CD4-positive, alpha-beta T cell treated with Interferon gamma for 1 hour (primary cell): ENCODE data around the gene UGT1A6.
"Not testable (repeated sequence)": the region's sequence is repeated elsewhere in the genome, so short reads cannot be mapped to it uniquely, and the experiment has no call there.

Experiments
- DNase-seq: peaks from one replicate; pipeline ENCODE4 v3.0.0-alpha.2; 2020

The UGT1A6 gene

DNA sequence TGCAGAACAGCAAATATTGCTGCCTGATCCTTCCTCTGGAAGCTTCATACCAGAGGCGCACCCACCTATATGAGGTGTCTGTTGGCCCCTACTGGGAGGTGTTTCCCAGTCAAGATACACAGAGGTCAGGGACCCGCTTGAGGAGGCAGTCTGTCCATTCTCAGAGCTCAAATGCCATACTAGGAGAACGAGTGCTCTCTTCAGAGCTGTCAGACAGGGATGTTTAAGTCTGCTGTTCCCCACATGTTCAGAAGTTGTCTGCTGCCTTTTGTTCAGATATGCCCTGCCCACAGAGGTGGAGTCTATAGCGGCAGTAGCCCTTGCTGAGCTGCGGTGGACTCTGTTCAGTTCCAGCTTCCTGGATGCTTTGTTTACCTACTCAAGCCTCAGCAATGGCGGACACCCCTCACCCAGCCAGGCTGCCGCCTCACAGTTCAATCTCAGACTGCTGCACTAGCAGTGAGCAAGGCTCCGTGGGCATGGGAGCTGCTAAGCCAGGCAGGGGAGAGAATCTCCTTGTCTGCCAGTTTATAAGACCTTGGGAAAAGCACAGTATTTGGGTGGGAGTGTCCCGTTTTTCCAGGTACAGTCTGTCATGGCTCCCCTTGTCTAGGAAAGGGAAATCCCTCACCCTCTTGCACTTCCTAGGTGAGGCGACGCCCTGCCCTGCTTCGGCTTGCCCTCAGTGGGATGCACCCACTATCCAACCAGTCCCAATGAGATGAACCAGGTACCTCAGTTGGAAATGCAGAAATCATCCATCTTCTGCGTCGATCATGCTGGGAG is 44.4 kb downstream of the UGT1A6 start:
- not testable (repeated sequence) for DNase-seq

DNA sequence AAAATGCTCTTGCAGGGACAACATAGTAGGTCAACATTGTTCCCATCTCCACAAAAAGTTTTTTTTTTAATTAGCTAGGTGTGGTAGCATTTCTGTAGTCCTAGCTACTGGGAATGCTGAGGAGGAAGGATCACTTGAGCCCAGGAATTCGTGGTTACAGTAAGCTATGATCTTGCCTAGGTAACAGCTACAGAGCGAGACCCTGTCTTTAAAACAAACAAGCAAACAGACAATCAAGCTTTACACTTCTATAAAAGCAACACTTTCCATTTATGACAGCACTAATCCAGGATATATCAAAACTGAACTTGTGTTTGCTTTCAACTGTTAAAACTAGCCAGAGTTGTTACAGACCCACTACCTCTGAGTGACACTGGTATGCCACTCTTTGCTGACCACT is 48.2 kb downstream of the UGT1A6 start:
- no peak for DNase-seq

DNA sequence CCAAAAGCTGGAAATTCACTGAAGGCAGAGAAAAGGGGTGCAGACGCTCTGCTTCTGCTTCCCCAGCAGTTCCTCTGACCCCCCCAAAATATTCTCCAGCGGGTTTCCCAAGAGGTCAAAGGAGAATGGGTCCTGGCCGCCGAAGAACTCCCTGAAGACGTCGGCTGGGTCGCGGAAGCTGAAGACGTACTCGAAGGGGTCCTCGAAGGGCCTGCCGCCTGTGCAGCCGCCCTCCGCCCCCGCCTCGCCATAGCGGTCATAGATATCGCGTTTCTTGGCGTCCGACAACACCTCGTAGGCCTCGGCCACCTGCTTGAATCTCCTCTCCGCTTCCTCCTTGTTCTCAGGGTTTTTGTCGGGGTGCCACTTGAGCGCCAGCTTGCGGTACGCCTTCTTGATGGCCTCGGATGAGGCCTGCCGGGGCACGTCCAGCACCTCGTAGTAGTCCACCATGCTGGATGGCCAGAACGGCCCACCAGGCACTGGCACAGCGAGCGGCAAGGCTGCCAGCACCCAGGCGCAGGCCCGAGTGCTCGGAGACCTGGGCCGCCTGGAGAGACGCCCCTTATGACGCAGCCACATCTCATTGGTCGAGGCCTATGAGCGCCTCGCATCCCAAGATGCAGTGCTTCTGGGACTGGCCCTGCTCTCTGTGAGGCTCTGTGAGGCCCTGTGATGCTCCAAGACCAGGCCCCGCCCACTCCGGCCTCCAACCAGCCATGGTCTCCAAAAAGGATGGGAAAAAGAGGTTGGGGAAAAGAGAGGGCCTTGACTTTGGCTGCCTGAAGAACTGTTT is 51.0 kb downstream of the UGT1A6 start:
- DNase-seq: no peak

DNA sequence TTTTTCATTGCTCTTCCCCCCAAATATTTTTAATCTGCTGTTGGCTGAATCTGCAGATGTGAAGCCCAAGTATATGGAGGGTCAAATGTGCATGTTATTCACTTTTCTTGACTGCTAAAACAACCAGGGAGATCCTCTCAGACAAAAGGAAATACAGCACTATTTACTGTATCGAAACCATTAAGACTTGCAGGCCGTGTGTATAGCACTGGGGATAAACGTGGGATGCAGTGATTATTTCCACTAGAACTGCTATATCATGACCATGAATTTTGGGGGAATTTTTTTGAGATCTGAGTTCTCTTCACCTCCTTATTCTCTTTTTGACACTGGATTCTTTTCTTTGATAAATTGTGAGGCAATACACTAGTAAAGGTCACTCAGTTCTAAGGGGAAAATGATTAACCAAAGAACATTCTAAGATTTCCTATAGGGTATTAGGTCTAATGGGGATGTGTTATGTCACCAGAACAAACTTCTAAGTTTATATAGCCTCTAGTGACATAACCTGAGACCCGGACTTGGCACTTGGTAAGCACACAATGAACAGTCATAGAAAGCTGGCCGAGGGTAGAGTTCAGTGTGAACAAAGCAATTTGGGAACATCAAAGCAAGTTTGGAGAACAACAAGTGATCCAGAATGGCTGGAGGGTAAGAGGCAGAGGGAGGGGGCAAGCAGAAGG is 52.5 kb downstream of the UGT1A6 start:
- no peak for DNase-seq

DNA sequence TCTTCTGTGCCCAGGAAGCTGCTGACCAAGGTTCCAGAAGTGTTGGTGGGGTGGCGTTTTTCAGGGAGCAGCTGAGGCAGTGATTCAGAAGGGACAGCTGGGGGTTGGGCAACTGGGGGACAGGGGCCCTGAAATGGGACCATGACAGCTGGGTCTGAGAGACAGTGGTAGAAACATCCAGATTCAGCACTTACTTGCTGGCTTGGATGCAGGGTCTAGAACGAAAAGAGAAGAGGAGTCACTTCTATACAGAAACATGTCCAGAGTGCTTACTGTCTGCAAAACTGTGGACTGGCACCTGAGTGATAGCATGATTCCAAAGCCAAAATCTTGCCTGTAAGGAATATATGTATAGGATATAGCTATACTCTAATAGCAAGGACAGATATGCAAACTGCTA is 53.1 kb downstream of the UGT1A6 start:
- DNase-seq: not testable (repeated sequence)

DNA sequence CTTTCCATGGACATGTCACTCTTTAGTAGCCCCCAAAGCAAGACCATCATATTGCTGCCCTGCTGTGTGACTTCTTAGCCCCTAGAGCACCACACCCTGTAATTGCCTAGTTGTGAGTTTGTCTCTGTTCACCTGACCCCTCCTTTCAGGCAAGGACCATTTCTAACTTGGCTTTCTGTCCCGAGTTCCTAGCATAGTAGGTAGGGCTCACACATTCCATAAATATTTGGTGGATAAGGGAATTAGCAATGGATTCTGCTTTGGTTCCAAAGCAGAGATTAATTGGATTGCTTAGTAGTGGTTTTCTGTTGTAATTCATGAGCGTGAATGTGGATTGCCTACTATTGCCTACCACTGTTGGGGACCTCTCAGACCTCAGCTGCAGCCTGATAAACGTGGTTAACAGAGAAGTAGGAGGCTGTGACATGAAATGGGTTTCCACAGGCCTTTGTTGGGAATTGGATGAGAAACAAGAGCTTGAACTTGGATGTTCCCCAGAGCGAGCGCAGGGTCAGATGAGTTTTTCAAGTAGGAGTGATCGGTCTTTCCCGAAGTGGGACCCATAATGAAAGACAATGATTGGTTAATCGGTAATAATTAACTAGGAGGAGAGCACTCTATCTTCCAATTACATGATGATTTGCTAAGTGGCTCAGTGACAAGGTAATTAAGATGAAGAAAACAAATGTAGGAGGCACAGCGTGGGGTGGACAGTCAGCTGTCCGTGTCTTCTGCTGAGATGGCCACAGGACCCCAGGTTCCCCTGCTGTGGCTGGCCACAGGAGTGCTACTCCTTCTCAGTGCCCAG is 54.0 kb downstream of the UGT1A6 start:
- no peak for DNase-seq

DNA sequence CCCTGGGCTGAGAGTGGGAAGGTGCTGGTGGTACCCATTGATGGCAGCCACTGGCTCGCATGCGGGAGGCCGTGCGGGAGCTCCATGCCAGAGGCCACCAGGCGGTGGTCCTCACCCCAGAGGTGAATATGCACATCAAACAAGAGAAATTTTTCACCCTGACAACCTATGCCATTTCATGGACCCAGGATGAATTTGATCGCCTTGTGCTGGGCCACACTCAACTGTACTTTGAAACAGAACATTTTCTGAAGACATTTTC is 54.5 kb downstream of the UGT1A6 start:
- DNase-seq: no peak

DNA sequence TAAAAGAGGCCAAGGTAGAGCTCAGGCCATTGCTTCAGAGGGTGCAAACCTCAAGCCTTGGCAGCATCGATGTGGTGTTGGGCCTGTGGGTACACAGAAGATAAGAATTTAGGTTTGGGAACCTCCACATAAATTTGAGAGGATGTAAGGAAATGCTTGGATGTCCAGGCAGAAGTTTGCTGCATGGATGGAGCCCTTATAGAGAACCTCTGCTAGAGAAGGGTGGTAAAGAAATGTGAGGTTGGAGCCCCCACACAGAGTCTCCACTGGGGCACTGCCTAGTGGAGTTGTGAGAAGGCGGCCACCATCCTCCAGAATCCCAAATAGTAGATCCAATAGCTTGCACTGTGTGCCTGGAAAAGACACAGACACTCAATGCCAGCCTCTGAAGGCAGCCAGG is 58.0 kb downstream of the UGT1A6 start:
- not testable (repeated sequence) for DNase-seq

DNA sequence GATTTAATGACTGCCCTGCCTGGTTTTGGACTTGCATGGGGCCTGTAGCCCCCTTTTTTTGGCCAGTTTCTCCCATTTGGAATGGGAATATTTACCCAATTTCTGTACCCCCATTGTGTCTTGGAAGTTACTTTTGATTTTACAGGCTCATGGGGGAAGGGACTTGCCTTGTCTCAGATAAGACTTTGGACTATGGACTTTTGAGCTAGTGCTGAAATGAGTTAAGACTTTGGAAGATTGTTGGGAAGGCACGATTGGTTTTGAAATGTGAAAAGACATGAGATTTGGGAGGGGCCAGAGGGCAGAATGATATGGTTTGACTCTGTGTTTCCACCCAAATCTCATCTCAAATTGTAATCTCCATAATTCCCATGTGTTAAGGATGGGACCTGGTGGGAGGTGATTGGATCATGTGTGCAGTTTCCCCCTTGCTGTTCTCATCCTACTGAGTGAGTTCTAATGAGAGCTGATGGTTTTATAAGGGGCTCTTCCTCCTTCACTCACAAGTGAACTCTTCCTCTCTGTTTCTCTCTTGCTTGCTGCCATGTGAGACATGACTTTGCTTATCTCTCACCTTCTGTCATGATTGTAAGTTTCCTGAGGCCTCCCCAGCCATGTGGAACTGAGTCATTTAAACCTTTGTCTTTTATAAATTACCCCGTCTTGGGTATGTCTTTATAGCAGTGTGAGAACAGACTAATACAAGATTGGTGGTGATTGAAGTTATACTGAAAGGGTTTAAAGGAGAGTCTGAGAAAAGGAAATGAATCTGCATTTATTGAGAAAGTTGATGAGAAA is 58.7 kb downstream of the UGT1A6 start:
- DNase-seq: not testable (repeated sequence)

DNA sequence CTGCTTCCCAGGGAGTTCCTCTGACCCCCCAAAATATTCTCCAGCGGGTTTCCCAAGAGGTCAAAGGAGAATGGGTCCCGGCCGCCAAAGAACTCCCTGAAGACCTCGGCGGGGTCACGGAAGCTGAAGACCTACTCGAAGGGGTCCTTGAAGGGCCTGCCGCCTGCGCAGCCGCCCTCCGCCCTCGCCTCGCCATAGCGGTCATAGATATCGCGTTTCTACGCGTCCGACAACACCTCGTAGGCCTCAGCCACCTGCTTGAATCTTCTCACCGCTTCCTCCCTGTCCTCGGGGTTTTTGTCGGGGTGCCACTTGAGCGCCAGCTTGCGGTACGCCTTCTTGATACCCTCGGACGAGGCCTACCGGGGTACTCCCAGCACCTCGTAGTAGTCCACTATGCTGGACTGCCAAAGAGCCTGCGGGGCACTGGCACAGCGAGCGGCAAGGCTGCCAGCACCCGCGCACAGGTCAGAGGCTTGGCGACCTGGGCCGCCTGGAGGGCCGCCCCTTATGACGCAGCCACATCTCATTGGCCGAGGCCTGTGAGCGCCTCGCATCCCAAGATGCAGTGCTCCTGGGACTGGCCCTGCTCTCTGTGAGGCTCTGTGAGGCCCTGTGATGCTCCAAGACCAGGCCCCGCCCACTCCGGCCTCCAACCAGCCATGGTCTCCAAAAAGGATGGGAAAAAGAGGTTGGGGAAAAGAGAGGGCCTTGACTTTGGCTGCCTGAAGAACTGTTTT is 62.4 kb downstream of the UGT1A6 start:
- no peak for DNase-seq

DNA sequence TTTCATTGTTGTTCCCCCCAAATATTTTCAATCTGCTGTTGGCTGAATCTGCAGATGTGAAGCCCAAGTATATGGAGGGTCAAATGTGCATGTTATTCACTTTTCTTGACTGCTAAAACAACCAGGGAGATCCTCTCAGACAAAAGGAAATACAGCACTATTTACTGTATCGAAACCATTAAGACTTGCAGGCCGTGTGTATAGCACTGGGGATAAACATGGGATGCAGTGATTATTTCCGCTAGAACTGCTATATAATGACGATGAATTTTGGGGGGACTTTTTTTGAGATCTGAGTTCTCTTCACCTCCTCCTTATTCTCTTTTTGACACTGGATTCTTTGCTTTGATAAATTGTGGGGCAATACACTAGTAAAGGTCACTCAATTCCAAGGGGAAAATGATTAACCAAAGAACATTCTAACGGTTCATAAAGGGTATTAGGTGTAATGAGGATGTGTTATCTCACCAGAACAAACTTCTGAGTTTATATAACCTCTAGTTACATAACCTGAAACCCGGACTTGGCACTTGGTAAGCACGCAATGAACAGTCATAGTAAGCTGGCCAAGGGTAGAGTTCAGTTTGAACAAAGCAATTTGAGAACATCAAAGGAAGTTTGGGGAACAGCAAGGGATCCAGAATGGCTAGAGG is 63.9 kb downstream of the UGT1A6 start:
- no peak for DNase-seq

DNA sequence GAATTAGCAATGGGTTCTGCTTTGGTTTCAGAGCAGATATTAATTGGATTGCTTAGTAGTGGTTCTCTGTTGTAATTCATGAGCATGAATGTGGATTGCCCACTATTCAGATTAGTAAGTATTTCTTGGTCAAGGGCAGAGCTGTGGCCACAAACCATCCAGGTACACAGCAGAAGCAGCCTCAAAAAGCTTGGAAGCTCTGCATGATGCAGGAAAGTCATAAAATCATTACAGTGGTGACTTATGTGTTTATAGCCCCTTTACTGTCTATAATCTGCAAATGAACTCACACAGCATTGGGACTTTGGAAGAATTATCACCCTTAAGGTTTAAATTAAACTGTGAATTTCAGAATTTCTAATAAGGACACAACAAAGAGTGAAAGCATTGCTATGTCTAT is 65.5 kb downstream of the UGT1A6 start:
- DNase-seq: no peak

DNA sequence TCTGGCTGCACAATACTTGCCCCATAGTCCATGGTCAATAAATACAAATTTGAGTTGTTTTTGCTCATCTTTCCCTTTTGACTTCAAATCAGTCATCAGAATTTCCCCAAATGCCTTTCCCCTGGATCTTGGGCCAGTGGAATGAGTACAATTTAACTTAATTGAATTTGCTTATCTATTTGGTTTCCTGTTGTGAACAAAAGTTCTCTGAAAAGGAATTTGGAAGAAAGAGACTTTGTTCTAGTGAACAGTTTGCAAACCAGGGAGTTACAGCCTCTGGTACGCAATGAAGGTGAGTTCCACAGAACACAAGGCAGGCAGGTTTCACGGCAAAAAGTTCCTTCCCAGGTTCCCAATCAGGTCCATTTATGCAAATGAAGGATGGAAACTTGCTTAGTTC is 66.2 kb downstream of the UGT1A6 start:
- DNase-seq: no peak

DNA sequence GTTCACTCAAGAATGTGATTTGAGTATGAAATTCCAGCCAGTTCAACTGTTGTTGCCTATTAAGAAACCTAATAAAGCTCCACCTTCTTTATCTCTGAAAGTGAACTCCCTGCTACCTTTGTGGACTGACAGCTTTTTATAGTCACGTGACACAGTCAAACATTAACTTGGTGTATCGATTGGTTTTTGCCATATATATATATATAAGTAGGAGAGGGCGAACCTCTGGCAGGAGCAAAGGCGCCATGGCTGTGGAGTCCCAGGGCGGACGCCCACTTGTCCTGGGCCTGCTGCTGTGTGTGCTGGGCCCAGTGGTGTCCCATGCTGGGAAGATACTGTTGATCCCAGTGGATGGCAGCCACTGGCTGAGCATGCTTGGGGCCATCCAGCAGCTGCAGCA is 67.4 kb downstream of the UGT1A6 start, which contains the start of gene UGT1A1:
TSS of gene UGT1A1 (plus strand) at position 228 of the 400 bp plus-strand sequence. CDS start at position 246, 18 bp downstream.
- DNase-seq: no peak

DNA sequence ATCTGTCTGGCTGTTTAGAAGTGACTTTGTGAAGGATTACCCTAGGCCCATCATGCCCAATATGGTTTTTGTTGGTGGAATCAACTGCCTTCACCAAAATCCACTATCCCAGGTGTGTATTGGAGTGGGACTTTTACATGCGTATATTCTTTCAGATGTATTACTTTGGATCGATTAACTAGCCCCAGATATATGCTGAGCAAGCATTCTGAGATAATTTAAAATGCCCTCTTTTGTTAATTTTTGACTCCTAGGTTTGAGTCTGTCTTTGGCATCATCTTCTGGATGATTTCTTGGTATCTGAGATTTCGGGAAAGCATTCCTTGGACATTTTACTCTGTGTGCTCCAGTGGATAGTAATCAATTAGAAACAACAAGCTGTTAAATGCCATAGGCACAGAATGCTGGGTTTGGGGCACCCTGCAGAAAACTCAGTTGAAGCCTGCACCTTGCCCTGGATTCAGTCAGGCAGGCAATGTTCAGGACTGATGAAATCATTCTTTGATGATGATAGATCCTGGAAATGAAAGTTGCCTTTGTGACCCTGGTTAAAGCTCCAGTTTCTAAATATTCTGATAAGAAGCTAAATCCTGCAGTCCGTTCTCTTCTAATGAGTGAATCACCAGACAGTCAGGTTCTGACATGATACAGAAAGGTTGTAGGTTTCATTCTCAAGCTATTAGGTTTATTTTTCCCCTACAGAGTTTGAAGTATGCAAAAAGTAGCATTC is 68.5 kb downstream of the UGT1A6 start:
- no peak for DNase-seq

DNA sequence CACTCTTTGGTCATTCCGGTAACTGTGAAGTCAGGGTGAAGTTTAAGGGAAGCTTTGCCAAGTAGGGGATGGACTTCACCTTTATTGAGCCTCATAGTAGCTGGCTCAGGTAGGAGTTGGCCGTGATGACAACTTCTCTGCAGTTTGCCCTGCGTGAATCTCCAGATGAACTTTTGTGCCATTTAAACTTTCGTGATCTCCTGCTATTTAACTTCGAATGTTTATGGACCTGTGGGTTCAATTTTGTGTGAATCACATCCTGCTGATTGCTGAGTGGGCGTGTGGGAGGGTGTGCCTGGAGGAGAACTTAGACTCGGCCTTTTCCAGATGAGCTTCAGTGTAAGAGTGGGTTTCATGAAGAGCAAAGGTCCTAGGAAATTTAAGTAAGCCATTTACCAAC is 71.6 kb downstream of the UGT1A6 start:
- no peak for DNase-seq

DNA sequence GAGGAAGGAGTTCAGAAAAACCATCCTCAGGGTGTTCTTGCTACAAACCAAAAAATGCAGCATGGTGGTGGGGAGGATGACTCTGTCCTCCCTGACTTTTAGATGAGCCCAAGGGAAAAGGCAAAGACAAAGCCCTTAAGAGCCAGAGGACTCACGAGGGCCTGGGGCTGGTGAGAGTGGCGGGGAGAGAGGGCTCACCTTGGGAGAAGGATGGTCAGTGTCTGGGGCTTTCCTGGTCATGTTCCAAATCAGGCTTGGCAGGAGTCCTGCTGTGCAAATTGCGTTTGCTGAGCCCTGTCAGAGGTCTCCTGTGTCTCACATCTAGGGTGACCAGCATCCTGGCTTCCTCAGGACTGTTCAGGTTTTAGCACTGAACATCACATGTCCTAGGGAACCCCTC is 72.1 kb downstream of the UGT1A6 start:
- DNase-seq: no peak

DNA sequence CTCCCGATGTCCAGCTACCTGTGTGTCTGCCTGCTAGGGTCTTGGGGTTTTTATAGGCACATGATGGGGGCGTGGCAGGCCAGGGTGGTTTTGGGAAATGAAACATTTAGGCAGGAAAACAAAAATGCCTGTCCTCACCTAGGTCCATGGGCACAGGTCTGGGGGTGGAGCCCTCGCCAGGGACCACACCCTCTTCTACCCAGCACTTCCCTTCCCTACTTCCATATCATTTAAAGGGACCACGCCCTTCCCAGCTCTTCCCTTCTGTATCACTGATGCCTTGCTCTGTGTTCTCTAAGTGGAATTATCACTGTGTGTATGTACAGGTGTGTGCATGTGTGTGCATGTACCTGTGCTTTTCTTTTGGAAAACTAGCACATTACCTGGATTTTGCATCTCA is 73.7 kb downstream of the UGT1A6 start:
- DNase-seq: no peak

DNA sequence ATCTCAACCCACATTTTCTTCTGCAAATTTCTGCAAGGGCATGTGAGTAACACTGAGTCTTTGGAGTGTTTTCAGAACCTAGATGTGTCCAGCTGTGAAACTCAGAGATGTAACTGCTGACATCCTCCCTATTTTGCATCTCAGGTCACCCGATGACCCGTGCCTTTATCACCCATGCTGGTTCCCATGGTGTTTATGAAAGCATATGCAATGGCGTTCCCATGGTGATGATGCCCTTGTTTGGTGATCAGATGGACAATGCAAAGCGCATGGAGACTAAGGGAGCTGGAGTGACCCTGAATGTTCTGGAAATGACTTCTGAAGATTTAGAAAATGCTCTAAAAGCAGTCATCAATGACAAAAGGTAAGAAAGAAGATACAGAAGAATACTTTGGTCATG is 75.4 kb downstream of the UGT1A6 start:
- DNase-seq: no peak

DNA sequence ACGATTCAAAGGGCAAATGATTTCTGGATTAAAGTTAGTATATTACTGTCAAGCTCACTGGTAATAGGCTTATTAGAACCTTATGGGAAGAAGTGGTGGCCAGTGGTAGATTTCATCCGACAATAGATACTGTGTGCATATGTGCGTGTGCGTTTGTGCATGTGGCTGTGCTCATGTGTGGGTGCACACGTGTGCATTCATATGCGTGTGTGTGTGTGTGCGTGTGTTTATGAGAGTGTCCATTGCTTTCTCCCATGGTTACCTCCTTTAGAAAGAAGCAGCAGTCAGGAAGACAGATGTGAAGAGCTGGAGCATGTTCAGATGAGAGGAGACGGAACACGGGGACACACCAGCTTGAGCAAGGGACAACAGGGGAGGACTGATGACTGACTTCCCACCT is 76.6 kb downstream of the UGT1A6 start:
- no peak for DNase-seq
